ENCODE results near the gene PKD1L1.

Gene PKD1L1

GRCh38 chr7:47878662-47879061 lies 69.6 kb downstream of the PKD1L1 start:
- DNase-seq (ENCODE audit: extremely low read depth in 1 of 2, low read depth in 1 of 2) = no peak

GRCh38 chr7:47877336-47877735 lies 70.9 kb downstream of the PKD1L1 start:
- no peak for DNase-seq (ENCODE audit: extremely low read depth in 1 of 2, low read depth in 1 of 2)

- no peak for DNase-seq (ENCODE audit: extremely low read depth in 1 of 2, low read depth in 1 of 2)
These were observed 72.1 kb downstream of the PKD1L1 start for GRCh38 chr7:47875998-47876744.

DNA sequence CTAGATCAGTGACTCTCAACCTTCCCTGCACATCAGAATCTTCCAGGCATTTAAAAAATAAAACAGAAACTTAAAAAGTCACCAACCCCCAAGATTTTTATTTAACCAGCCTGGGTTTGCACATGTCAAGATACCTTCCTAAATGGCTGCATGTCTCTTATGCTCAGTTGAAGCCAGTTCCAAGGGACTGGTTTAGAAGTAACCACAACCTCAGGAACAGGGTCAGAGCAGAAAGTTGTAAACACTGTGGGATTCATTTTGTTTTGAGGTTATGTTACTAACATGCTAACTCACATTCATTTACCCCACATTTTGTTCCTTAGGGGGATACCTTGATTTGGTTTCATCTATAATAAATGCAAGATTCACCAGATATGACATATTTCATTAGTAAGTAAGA lies 72.9 kb downstream of the PKD1L1 start:
- no peak for DNase-seq (ENCODE audit: extremely low read depth in 1 of 2, low read depth in 1 of 2)

DNA sequence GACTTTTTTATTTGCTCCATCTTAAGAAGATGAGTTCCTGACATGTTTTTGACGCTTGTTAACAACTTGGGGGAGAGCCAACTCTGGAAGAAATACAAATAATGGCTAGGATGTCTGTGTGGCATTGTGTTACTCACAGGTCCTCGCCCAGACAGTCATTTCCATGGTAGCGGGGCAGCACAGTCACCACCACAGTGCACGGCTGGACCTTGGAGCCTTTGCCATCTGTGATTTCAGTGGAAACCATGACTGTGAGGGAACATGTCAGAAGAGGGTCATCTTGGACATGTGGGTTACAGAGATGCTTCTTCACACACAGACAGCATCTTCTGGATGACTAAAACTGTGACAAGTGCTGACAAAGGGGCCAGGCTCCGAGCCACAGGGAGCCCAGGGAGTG lies 74.5 kb downstream of the PKD1L1 start:
- DNase-seq (ENCODE audit: extremely low read depth in 1 of 2, low read depth in 1 of 2) = no peak

DNA sequence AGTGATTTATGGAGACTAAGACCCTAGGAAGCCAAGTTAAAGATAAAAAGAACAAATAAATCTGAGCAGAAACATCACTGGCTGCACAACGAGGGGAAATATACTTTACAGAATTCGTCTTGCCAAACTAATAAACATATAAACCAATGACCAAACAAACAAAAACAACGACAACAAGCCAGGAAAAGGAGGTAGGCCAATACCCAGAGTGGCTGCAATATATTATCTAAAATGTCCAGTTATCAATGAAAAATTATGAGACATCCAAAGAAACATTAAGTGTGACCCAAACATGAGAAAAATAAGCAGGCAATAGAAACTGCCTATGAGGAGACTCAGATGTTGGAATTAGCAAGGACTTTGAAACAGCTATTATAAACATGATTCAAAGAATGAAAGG lies 81.0 kb downstream of the PKD1L1 start:
- DNase-seq (ENCODE audit: extremely low read depth in 1 of 2, low read depth in 1 of 2) = no peak

GRCh38 chr7:47866120-47866519 lies 82.1 kb downstream of the PKD1L1 start:
- no peak for DNase-seq (ENCODE audit: extremely low read depth in 1 of 2, low read depth in 1 of 2)

DNA sequence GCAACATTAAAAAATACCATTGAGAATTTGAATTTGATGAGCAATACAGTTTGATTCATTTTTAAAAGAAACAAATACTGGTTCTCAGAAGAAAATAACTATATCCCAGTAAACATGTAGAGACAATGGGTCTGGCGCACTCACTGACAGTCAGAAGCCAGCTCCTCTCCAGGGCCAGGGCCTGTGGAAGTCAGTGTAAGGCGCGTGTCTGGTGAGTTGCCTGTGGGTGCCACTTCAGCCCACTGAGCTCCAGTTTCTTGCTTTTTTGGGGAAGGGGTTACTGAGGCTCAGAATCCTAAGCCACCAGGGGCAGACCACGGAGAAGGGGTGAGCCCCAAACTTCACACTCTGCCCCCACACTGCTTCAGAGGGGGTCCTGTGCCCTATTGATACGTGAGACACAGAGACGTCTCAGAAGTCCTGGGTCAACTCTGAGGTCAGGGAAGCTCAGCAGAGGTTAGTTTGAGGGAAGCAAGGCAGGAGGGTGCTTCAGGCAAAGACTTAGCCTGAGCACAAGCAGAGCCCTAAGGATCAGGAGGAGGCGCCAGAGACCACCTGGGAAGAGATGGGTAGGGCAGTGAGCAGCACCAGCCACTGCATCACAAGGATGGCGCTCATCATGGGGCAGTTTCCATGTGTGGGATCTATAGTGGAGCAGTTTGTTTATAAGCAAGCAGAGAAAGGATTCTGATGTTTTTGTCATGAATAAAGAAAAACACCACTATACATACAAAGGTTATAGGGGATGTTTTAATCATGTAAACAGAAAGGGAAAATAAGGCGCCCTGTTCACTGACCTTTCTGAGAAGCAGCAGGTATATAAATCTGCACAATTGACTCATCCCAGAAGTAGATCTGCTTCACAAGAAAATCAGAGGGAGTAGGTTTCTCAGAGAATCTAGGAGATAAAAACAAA lies 95.7 kb downstream of the PKD1L1 start:
- DNase-seq (ENCODE audit: extremely low read depth in 1 of 2, low read depth in 1 of 2) = no peak

GRCh38 chr7:47847207-47847606 lies 101.1 kb downstream of the PKD1L1 start:
- DNase-seq (ENCODE audit: extremely low read depth in 1 of 2, low read depth in 1 of 2) = no peak

DNA sequence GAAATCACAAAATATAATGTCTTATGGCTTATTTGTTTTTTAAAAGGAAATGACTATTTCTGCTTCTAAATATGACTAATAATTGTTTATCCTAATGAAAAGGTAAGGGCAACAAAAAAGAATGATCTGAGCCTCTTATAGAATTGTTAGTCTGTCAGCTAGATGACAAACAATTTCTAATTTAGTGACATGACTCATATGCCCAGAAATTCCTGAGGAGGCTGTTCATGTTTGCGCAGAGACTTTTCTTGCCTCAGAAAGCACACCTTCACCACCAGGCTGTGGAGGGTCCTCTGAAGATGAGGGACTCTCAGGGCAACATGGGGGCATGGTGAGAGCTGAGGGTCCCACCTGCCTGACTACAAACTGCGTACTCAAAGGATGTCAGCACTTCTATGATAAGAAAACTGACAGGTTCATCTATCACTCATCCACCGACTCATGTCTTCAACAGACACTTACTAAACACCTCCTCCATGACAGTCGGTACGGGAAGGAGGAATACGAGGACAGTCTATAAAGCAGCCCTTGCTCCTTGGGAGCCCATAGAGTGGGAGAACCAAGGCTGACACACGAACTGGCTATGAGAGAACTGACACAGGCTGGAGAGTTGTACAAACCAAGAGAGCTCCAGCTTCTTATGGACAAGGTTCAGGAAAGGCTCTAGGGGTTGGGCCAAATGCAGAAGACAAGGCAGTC lies 102.0 kb downstream of the PKD1L1 start:
- DNase-seq (ENCODE audit: extremely low read depth in 1 of 2, low read depth in 1 of 2) = no peak

DNA sequence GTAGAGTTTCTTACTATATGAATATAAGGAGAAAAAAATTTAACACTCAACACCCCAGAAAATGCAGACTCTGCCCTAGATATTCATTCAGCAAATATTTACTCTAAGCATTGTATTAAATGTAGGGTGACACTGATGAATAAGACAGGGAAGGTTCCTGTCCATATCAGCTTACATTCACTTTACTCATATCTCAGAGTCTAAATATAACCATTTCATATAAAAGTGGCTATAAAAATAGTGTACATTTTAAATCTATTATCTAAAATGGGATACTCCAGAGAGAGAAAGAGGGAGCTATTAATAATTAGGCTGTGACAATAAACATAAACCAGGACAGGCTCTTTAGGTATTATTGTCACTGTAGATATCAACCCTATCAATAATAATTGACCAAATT lies 104.0 kb downstream of the PKD1L1 start:
- DNase-seq (ENCODE audit: extremely low read depth in 1 of 2, low read depth in 1 of 2) = no peak

DNA sequence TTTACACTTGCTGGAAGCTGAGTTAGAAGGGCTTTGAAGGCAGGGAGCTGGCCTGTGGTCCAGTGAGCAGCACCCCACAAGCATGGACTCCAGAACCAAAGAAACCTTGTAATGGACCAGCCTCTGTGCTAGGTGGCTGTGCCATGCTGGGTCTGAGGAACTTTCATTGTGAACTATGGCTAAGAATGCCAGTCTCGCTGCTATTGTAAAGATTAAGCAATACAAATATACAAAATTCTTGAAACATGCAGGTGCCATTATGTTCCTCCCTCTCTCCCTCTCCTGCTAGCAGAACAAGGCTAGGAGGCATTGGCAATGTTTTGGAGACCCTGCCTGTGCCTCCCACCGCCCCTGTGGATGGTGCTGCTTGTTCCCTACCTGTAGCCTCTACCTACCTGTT lies 105.0 kb downstream of the PKD1L1 start:
- no peak for DNase-seq (ENCODE audit: extremely low read depth in 1 of 2, low read depth in 1 of 2)

GRCh38 chr7:47839381-47839780 lies 108.9 kb downstream of the PKD1L1 start:
- no peak for DNase-seq (ENCODE audit: extremely low read depth in 1 of 2, low read depth in 1 of 2)

GRCh38 chr7:47837826-47838225 lies 110.4 kb downstream of the PKD1L1 start:
- no peak for DNase-seq (ENCODE audit: extremely low read depth in 1 of 2, low read depth in 1 of 2)

DNA sequence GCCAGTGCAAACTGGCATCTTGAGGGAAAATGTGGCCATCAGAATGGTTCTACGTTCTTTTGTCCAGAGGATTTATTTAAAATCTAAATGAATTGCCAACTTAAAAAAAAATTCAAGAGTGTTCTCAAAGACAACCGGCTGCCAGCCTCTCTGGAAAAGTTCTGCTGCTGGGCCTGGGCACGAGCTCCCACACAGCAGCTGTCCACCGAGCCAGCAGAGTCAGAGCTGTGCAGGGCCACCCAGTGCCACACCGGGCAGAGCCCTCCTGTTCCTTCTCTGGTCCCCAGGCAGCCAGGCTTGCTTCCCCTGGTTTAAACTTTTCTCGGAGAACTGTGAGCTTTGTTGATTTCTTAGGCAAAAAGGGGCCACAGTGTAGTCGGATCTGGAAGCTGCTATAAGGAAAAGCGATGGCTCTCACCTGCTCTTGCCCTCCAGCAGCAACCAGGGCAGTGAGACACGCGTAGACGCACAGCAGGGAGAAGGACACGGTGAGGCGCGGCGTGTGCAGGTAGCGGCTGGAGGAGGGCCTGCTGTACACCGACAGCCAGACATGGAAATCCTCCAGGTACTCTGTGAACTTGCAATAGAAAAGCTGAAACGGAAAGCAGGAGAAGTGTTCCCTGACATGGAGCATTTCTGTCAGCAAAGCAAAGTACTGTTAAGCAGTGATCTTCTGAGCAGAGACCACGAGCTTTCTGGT lies 111.6 kb downstream of the PKD1L1 start:
- DNase-seq (ENCODE audit: extremely low read depth in 1 of 2, low read depth in 1 of 2) = no peak

GRCh38 chr7:47836080-47836479 lies 112.2 kb downstream of the PKD1L1 start:
- no peak for DNase-seq (ENCODE audit: extremely low read depth in 1 of 2, low read depth in 1 of 2)

- no peak for DNase-seq (ENCODE audit: extremely low read depth in 1 of 2, low read depth in 1 of 2)
These were observed 115.1 kb downstream of the PKD1L1 start for GRCh38 chr7:47833211-47833610.

- no peak for DNase-seq (ENCODE audit: extremely low read depth in 1 of 2, low read depth in 1 of 2)
These were observed 116.1 kb downstream of the PKD1L1 start for GRCh38 chr7:47832105-47832715.

- DNase-seq (ENCODE audit: extremely low read depth in 1 of 2, low read depth in 1 of 2) = no peak
These were observed 118.3 kb downstream of the PKD1L1 start for GRCh38 chr7:47830015-47830414.

- DNase-seq (ENCODE audit: extremely low read depth in 1 of 2, low read depth in 1 of 2) = no peak
These were observed 120.4 kb downstream of the PKD1L1 start for GRCh38 chr7:47827871-47828270.
